GM15510 (cell line): ENCODE data around the gene LRRC8C.

Source experiments
- POLR2A ChIP-seq: IDR thresholded peaks from 3 replicates; pipeline ENCODE4 v1.6.1; 2011; ENCODE audit warnings: borderline replicate concordance; ENCODE audit not compliant: insufficient read length; ENCODE audit errors: extremely low read depth

The LRRC8C gene

DNA sequence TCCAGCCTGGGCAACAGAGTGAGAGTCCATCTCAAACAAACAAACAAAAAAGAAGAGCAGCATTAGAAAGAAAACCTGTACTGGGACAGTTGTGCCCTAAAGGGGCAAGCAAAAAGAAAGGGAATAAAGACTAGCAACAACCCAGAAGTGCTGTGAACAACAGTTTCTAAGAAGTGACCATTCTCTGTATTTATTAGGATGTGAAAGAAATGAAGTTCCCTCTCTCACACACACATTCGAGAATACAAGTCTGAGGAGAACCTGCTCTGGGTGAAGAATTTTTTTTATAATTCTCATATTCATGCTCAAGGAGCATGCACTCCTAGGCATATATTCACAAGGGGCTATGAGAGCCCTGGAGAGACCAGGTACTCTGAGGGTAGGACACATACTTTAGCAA, 128.4 kb downstream of the LRRC8C start:
- TF ChIP-seq POLR2A = no peak

DNA sequence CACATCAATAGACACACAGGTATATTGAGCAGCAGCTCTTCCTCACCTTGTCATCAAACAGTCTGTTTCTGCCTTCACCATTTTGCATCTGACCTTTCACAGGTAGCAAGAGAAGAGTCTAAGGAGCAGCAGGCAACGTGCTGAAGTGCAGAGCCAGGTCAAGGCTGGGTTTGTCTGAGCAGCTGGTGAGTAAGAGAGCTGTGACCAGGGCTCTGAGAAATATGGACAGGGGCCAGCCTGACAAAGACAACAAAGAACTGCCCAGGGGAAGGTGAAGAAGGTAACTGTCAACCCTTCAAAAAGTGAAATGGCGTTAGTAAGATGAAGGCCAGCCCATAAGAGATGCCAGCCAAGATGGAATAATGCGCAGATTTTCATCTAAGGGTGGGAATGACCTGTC, 129.0 kb downstream of the LRRC8C start:
- no peak for TF ChIP-seq POLR2A

DNA sequence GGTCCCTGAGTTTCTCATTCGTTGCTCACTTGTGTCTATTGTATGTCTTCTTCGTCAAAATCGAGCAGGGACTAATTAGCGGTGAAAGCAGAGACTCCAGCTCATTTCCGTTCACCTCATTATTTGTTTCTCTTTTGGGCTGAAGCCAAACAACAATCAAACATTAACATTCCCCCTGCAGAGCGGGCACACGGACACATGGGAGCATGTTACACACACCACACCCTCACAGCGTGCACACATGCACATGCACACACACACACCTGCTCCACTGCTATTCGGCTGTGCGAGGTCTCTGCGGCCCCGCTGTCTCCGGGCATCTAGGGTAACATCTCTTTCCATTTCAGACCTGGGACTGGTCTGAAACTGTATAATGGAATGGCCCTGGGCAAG, 129.5 kb downstream of the LRRC8C start:
- TF ChIP-seq POLR2A = no peak

DNA sequence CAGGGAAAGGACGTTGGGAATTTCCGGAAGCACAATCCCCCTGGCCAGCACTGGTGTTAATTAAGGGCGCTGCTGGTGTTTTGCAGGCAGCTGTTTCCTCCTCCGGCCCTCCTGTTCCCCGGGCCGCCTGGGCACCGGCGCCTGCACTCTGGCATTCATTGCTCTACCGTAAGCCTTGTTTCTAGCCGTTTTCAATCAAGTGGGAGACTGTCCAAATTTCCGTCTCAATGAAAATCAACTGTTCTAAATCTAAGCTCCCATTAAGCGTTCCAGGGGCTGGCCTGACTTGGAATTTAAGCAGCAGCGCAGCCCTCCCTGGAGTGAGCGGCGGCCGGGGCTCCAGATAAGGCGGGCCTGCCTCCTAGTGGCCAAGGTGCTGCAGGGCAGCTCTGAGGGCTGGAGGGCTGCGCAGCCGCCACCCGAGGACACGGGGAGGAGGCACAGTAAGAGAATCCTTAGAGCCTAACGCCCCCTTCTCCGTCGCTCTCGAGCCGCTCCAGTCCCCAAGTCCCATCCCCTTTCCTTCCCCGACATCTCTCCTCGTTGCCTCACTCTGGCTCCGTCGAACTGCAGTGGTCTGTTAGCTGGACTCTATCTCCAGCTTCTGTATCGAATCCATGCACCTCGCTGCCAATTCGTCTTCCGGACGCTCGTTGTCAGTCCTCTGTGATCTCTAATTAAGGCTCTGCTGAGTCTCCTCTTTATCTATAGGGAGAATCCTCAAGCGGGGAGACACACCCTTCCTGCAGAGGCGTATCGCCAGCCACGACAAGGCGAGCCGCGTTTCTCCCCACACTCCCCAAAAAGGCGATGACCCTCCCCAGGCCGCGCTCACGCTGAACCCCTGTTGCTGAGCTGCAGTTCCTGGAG, 130.1 kb downstream of the LRRC8C start:
- TF ChIP-seq POLR2A = no peak

DNA sequence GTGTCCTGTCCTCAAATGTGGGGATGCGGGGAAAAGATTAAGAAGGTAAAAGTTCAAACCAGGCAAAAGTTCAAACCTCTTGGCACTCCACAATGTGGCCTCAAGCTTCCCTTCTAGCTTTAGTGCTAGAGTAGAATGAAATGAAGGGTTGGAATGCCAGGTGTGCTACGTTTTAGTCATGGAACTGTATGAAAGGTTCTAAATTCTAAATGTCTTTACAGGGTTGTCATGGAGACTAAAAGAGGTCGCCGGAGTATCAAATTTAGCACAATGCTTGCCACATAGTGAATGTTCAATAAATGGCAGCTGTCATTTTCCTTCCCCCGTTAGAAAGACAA, 130.7 kb downstream of the LRRC8C start:
- no peak for TF ChIP-seq POLR2A

DNA sequence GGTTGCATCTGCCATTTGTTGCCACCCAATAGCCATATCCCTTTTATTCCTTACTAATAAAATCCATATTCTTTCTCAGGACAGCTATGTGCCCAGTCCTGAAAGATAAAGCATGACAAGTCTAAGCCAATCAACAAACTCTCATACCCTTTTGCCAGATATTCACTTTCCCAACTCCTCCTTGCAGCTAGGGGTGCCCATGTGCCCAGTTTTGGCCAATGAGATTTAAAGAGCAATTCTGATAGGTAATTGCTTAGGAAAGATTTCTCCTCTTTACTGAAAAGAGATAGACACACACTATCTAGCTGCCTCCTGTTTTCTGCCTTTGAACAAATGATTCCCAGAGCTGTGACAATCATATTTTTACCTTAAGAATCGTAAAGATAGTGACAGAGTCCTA, 132.9 kb downstream of the LRRC8C start:
- TF ChIP-seq POLR2A = no peak

DNA sequence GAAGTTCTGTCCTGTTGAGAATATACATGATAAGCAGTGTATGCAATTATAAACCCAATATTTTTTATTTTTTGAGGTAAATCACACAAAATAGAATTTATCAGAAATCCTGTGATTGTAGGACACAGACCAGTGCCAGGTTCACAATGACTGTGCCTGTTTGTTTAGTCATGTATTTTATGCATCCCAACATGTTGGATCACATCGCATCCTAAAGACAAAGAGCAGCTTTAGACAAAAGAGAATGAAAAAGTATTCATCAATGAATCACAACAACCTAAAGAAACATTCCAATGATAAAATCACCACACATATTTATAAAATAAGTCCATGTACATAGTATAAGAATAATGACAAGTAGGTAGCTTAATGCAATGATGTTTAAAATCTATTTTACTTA, 134.7 kb downstream of the LRRC8C start:
- TF ChIP-seq POLR2A = no peak
